Transverse colon (tissue), 4 donors: ENCODE measurements around the gene DOCK3.

ENCODE experiments used
- CTCF ChIP-seq, 5 experiments: fragments of 200-600 bp in 3 of 5; fragments of 450-650 bp in 2 of 5; sonication (generic) in 3 of 5; IDR thresholded peaks; 1 replicate in 2 of 5; 2 replicates in 3 of 5; pipeline ENCODE4 v1.5.1; 2016 to 2017; ENCODE audit warnings: antibody characterized with exemption in 5 of 5, inconsistent platforms in 3 of 5, mild to moderate bottlenecking in 2 of 5, moderate library complexity in 1 of 5
- EP300 ChIP-seq: sonication (generic); formaldehyde crosslinking; IDR thresholded peaks from one replicate; pipeline ENCODE4 v1.6.1; 2017; ENCODE audit warnings: antibody characterized with exemption, low read depth
- POLR2A ChIP-seq: fragments of 450-650 bp; IDR thresholded peaks from one replicate; pipeline ENCODE4 v1.6.1; 2016; ENCODE audit warnings: antibody characterized with exemption, mild to moderate bottlenecking, moderate library complexity
- POLR2AphosphoS5 ChIP-seq, 3 donors: sonication (generic); formaldehyde crosslinking; IDR thresholded peaks; one replicate each; pipeline ENCODE4 v1.6.1; 2016; ENCODE audit warnings: antibody characterized with exemption in 3 of 3

- TF ChIP-seq CTCF (IDR thresholded peaks at IDR 0.05) (no peak), EP300 (no peak), POLR2A (no peak), POLR2AphosphoS5 (IDR thresholded peaks at IDR 0.05) (no peak)
Observed at GRCh38 chr3:51373658-51374421, 699.1 kb downstream of the DOCK3 start.
